Muscle layer of duodenum (tissue), 2 donors: ENCODE data around the gene CD3G.
A peak's percentile ranks its signal among the peaks of the same experiment; 100 is the strongest.
"Not testable (repeated sequence)": the region's sequence is repeated elsewhere in the genome, so short reads cannot be mapped to it uniquely, and the experiment has no call there.

Experiments
- H3K27ac ChIP-seq: one replicate; pipeline ENCODE4 v1.7.0; 2013; ENCODE audit warnings: mild to moderate bottlenecking, low read length
- H3K27me3 ChIP-seq: one replicate; pipeline ENCODE4 v1.7.0; 2013; ENCODE audit warnings: low read depth, mild to moderate bottlenecking, control low read depth, low read length
- H3K36me3 ChIP-seq, 2 donors: one replicate each; pipeline ENCODE4 v1.7.0; 2013; ENCODE audit warnings: low read length in 2 of 2, control low read depth in 1 of 2, mild to moderate bottlenecking in 1 of 2; ENCODE audit not compliant: insufficient read depth in 2 of 2, control insufficient read depth in 1 of 2
- H3K4me1 ChIP-seq, 2 donors: one replicate each; pipeline ENCODE4 v1.7.0; 2013; ENCODE audit warnings: low read length in 2 of 2, mild to moderate bottlenecking in 2 of 2, control low read depth in 1 of 2, moderate library complexity in 1 of 2; ENCODE audit not compliant: insufficient read depth in 2 of 2, control insufficient read depth in 1 of 2
- H3K4me3 ChIP-seq, 2 donors: one replicate each; pipeline ENCODE4 v1.7.0; 2013; ENCODE audit warnings: low read length in 2 of 2, low read depth in 1 of 2, mild to moderate bottlenecking in 1 of 2
- H3K9me3 ChIP-seq, 2 donors: one replicate each; pipeline ENCODE4 v1.7.0; 2013; ENCODE audit warnings: low read length in 2 of 2, control low read depth in 1 of 2, mild to moderate bottlenecking in 1 of 2; ENCODE audit not compliant: control insufficient read depth in 1 of 2
- donor health status: healthy.

CD3G gene

DNA sequence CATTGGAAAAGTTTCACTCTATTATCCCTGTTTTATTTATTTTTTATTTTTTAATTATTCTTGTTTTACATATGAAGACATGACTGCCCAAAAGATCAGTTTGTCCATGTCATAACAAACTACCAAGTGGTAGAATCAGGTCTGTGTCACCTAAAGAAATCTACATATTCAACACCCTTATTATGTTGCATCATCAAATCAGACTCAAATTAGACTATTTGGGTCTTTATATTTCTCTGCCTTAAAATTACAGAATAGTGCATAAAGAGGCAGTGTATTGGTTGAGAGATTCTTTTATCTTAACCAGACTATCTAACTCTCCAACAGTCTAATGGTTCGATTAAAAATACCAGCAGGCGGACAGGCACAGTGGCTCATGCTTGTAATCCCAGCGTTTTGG is 38.8 kb downstream of the CD3G start:
- no peak overlapping the region for H3K4me3 ChIP-seq
- peaks cover 86 to 94% of the 10 kb centered on the region in 2 donors for H3K36me3 ChIP-seq

DNA sequence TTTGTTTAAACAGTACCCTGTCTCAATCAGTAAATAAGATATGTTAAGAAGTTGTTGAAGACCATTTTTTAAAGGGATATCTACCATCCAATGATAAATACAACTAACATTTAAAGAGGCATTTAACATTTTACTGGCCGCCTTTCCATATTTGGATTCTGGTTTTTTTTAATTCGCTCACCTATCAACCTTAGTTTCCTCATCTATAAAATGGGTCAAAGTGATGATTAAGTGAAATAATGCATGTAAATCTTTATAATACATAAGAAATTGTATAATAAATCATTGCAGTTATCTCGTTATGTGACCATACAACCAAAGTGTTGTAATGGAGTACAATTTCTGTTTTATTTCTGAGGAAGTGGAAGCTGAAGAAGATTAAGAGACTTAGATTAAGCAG is 39.5 kb downstream of the CD3G start:
- no peaks in the 10 kb centered on the region for H3K4me1 ChIP-seq
- peaks cover 80 to 97% of the 10 kb centered on the region in 2 donors for H3K36me3 ChIP-seq
- H3K9me3 ChIP-seq = no peaks in the 10 kb centered on the region
- no peak overlapping the region for H3K27ac ChIP-seq
- H3K4me3 ChIP-seq = no peak overlapping the region
- H3K27me3 ChIP-seq = no peaks in the 10 kb centered on the region

More for the DNA sequence above, 38.8 kb downstream of the CD3G start:
- H3K9me3 ChIP-seq = no peaks in the 10 kb centered on the region
- H3K4me1 ChIP-seq = no peaks in the 10 kb centered on the region
- H3K27ac ChIP-seq = no peak overlapping the region
- H3K27me3 ChIP-seq = no peaks in the 10 kb centered on the region

DNA sequence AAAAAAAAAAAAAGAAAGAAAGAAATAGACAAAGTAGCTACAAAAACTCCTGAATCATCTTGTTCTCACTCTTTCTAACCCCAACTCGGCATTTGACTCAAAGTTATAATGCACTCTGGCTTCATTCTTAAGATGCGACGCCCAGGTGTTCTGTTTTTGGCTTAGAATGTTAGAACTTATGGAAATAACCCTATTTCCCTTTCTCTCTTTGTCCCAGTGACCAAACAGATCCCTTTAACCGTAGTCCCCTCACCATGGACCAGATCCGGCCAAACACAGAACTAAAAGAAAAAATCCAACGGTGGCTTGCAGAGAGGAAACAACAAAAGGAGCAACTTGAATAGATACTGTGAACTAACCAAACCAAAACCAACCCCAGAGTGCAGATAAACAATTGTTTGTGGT is 52.0 kb downstream of the CD3G start:
- Histone ChIP-seq H3K36me3 (peaks cover 31 to 59% of the 10 kb centered on the region in 2 donors), H3K27me3 (no peaks in the 10 kb centered on the region)

GRCh38 chr11:118397448-118397847 is 53.3 kb downstream of the CD3G start:
- Histone ChIP-seq H3K36me3 (peaks cover 26 to 53% of the 10 kb centered on the region in 2 donors), H3K27ac (no peak overlapping the region), H3K4me3 (no peak overlapping the region), H3K27me3 (no peaks in the 10 kb centered on the region), H3K9me3 (no peaks in the 10 kb centered on the region), H3K4me1 (peaks cover 0 to 4% of the 10 kb centered on the region in 2 donors)

More for the DNA sequence above, 52.0 kb downstream of the CD3G start:
- Histone ChIP-seq H3K4me1 (no peaks in the 10 kb centered on the region), H3K27ac (no peak overlapping the region), H3K9me3 (no peaks in the 10 kb centered on the region), H3K4me3 (no peak overlapping the region)

GRCh38 chr11:118398791-118399559 is 54.8 kb downstream of the CD3G start:
- peaks cover 0 to 19% of the 10 kb centered on the region in 2 donors for H3K4me1 ChIP-seq
- peak overlapping the region; percentile 61 for H3K27ac ChIP-seq
- H3K36me3 ChIP-seq = peaks cover 21 to 40% of the 10 kb centered on the region in 2 donors
- no peaks in the 10 kb centered on the region for H3K9me3 ChIP-seq
- H3K27me3 ChIP-seq = no peaks in the 10 kb centered on the region
- H3K4me3 ChIP-seq = no peak overlapping the region

DNA sequence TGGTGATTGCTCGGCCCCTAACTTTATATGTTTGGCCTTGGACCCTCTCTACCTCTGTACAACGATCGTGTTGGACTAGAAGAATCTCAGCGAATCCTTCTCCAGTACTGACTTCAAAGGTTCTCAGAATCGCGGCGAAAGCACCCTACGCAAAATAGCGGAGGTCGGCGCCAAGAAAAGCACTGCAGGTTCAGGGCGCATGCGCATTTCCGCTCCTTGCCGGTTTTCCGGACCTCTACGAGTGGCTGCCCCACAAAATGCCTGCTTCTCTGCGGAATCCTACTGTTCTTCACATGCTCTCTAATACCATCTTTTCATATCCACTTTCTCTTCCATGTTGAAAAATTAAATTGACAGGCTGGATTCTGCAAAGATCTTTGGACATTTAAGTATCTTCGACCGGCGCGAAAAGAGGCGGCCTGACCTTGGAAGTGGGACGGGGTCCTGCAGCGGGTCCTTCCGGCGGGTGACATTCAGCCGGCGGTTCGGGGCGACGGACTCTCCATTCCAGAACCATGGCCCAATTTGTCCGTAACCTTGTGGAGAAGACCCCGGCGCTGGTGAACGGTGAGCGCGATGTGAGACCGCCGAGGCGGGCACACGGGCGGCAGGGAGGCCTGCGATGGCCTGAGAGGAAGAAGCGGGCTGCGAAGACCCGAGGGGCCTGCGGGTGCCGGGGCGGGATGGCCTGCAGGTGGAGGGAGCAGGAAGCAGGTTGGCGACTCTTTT is 57.2 kb downstream of the CD3G start, which contains the start of gene ATP5MG:
Gene ATP5MG (plus strand): TSS at position 456 of the 729 bp plus-strand sequence. CDS start 60 bp downstream, at position 516.
- peak within 1 kb of the TSS; percentile 95 for H3K27ac ChIP-seq
- peaks cover 0 to 30% of the 10 kb centered on the region in 2 donors for H3K4me1 ChIP-seq
- H3K27me3 ChIP-seq = no peaks in the 10 kb centered on the region
- H3K36me3 ChIP-seq = peaks cover 12 to 25% of the 10 kb centered on the region in 2 donors
- H3K4me3 ChIP-seq = peak within 1 kb of the TSS; percentile 85 to 100
- H3K9me3 ChIP-seq = no peaks in the 10 kb centered on the region

DNA sequence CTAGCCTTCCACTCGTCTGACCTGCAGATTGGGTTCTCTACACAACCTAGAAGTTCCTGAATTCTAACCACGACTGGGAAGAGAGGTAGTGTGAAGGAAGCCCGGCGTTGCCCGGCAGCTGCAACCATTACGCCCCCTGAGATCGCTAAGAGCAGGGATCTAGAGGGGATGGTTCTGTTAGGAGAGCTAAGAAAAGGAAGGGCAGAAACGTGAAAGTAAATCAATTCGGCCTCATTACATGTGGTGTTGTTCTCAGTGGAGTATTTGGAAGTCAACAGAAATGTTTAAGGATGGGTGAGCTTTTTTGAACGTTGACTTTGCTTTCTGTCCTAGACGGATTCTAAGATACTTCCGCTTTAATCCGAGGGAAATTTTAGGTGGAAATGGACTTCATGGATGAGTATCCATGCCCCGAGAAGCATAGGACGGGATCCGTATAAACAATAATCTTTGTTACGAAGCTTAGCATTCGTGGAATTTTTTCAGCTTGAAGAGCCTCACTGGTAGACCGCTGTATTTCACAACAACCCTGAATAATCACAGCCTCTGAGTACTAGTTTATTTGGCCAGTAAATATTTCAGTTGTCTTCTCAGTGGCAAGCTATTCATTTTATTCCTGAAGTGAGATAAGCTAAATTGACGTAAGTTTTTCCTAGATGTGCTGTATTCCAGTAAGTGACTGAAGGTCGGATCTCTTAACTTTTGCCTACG is 57.9 kb downstream of the CD3G start:
- Histone ChIP-seq H3K27ac (peak overlapping the region; percentile 95), H3K9me3 (no peaks in the 10 kb centered on the region), H3K36me3 (peaks cover 13 to 19% of the 10 kb centered on the region in 2 donors), H3K4me1 (peaks cover 0 to 36% of the 10 kb centered on the region in 2 donors), H3K27me3 (no peaks in the 10 kb centered on the region), H3K4me3 (peak overlapping the region; percentile 85 to 100)

DNA sequence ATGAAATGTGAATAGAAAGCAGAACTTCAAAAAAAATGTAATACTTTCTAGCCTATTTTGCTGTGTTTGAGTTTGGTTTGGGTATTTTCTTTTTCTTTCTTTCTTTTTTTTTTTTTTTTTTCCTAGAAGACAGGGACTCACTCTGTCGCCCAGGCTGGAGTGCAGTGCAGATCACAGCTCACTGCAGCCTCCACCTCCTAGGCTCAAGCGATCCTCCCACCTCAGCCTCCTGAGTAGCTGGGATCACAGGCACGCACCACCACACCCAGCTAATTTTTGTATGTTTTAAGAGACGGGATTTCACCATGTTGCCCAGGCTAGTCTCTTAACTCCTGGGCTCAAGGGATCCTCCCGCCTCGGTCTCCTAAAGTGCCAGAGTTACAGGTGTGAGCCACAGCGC is 58.5 kb downstream of the CD3G start:
- H3K4me1 ChIP-seq = peaks cover 0 to 36% of the 10 kb centered on the region in 2 donors

More for the DNA sequence above, 58.5 kb downstream of the CD3G start:
- peak overlapping the region; percentile 95 for H3K27ac ChIP-seq
- peak overlapping the region; percentile 85 to 100 for H3K4me3 ChIP-seq
- not testable (repeated sequence) for H3K27me3 ChIP-seq, H3K9me3 ChIP-seq
- peaks cover 14 to 15% of the 10 kb centered on the region in 2 donors for H3K36me3 ChIP-seq
